HepG2 (cell line): ENCODE data around the gene TUBA4A. TPM values are rescaled to one million over a fixed set of nuclear protein-coding genes. Genes with fewer than 3 reads are reported as not detected.
A peak's percentile ranks its signal among the peaks of the same experiment; 100 is the strongest.

ENCODE experiments used
- CEBPG ChIP-seq: IDR thresholded peaks from 2 replicates; pipeline ENCODE4 v1.6.1; 2016
- KAT7 ChIP-seq: IDR thresholded peaks from 2 replicates; pipeline ENCODE4 v1.6.1; 2018; ENCODE audit warnings: borderline replicate concordance, missing compliant biosample characterization
- MTF1 ChIP-seq: sonication (generic); formaldehyde crosslinking; IDR thresholded peaks from 2 replicates; pipeline ENCODE4 v1.5.0; 2020; ENCODE audit warnings: missing genetic modification reagents
- NRL ChIP-seq: sonication (generic); formaldehyde crosslinking; IDR thresholded peaks from 2 replicates; pipeline ENCODE4 v1.5.0; 2020; ENCODE audit warnings: missing genetic modification reagents, mild to moderate bottlenecking, moderate library complexity, borderline replicate concordance
- PHF8 ChIP-seq: sonication (generic); formaldehyde crosslinking; IDR thresholded peaks from 2 replicates; pipeline ENCODE4 v1.5.0; 2020; ENCODE audit warnings: missing genetic modification reagents
- ZNF329 ChIP-seq: sonication (generic); formaldehyde crosslinking; IDR thresholded peaks from 2 replicates; pipeline ENCODE4 v1.9.0; 2021; ENCODE audit warnings: low read depth, mild to moderate bottlenecking, missing genetic modification reagents
- ZNF720 ChIP-seq: sonication (generic); formaldehyde crosslinking; IDR thresholded peaks from 2 replicates; pipeline ENCODE4 v1.4.0; 2020; ENCODE audit warnings: missing genetic modification reagents
- ZNF766 ChIP-seq: sonication (generic); formaldehyde crosslinking; IDR thresholded peaks from 2 replicates; pipeline ENCODE4 v1.5.0; 2020; ENCODE audit warnings: missing genetic modification reagents, borderline replicate concordance
- polyA plus RNA-seq, 8 experiments: library from polyadenylated mRNA; depleted of rRNA in 3 of 8; stranded (reverse) in 7 of 8; unstranded in 1 of 8; fragments of >200 nt; fragmentation: Illumina TruSeq in 4 of 8; extraction: Trizol in 4 of 8; gene quantifications; 2 replicates each; pipeline versions ENCODE4 v1.2.1 to v1.2.3, GENCODE V29; 2011 to 2016; ENCODE audit warnings: low read depth in 4 of 8, missing spikeins in 1 of 8, mixed read lengths in 1 of 8; ENCODE audit not compliant: insufficient read depth in 1 of 8
- total RNA-seq, 5 experiments: library from RNA; depleted of rRNA; stranded (reverse); fragments of >200 nt; fragmentation: Illumina TruSeq; extraction: Trizol; gene quantifications; 2 replicates each; pipeline ENCODE4 v1.2.3, GENCODE V29; 2016; ENCODE audit warnings: low read depth in 1 of 5
- TF ChIP-seq, protein P1 (sequence below): sonication (generic); formaldehyde crosslinking; IDR thresholded peaks from 2 replicates; pipeline ENCODE4 v1.4.0; 2020; ENCODE audit warnings: missing genetic modification reagents, borderline replicate concordance
- TF ChIP-seq, protein P2 (sequence below): sonication (generic); formaldehyde crosslinking; IDR thresholded peaks from 2 replicates; pipeline ENCODE4 v1.4.0; 2020; ENCODE audit warnings: missing genetic modification reagents
- TF ChIP-seq, protein P3 (sequence below): IDR thresholded peaks from 2 replicates; pipeline ENCODE4 v1.6.1; 2018; ENCODE audit warnings: missing genetic modification reagents, mild to moderate bottlenecking, missing compliant biosample characterization
- TF ChIP-seq, protein P4 (sequence below): sonication (generic); formaldehyde crosslinking; IDR thresholded peaks from 2 replicates; pipeline ENCODE4 v1.5.1; 2020; ENCODE audit warnings: missing genetic modification reagents, mild to moderate bottlenecking, borderline replicate concordance

The TUBA4A gene
- total and polyA plus RNA-seq, 2 of the 13 experiments (the other 11 are each of a cell fraction or from before 2014, with no cell fraction given) = 1.3 to 12.7 TPM

DNA sequence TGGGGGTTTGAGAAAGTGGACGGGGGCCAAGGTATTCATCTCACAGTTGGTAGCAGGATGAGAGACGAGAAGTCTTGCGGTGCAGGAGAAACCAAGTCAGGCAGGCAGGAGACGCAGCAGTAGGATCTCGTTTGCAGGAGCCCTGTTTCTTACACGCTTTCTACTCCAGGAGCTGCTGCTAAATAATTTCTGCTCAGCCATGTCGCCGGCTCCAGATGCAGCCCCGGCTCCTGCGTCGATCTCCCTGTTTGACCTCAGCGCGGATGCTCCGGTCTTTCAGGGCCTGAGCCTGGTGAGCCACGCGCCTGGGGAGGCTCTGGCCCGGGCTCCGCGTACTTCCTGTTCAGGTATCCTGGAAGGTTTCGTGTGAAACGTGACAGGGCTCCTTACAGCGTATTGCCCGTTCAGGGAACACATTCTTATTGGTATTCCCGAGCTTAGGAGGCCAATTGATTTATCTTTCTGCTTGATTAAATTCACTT lies 23.6 kb downstream of the TUBA4A start (continued):
- TF ChIP-seq, protein P1, sequence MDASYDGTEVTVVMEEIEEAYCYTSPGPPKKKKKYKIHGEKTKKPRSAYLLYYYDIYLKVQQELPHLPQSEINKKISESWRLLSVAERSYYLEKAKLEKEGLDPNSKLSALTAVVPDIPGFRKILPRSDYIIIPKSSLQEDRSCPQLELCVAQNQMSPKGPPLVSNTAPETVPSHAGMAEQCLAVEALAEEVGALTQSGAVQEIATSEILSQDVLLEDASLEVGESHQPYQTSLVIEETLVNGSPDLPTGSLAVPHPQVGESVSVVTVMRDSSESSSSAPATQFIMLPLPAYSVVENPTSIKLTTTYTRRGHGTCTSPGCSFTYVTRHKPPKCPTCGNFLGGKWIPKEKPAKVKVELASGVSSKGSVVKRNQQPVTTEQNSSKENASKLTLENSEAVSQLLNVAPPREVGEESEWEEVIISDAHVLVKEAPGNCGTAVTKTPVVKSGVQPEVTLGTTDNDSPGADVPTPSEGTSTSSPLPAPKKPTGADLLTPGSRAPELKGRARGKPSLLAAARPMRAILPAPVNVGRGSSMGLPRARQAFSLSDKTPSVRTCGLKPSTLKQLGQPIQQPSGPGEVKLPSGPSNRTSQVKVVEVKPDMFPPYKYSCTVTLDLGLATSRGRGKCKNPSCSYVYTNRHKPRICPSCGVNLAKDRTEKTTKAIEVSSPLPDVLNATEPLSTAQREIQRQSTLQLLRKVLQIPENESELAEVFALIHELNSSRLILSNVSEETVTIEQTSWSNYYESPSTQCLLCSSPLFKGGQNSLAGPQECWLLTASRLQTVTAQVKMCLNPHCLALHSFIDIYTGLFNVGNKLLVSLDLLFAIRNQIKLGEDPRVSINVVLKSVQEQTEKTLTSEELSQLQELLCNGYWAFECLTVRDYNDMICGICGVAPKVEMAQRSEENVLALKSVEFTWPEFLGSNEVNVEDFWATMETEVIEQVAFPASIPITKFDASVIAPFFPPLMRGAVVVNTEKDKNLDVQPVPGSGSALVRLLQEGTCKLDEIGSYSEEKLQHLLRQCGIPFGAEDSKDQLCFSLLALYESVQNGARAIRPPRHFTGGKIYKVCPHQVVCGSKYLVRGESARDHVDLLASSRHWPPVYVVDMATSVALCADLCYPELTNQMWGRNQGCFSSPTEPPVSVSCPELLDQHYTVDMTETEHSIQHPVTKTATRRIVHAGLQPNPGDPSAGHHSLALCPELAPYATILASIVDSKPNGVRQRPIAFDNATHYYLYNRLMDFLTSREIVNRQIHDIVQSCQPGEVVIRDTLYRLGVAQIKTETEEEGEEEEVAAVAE (CRISPR knock-in tag) = no peak
- TF ChIP-seq, protein P2, sequence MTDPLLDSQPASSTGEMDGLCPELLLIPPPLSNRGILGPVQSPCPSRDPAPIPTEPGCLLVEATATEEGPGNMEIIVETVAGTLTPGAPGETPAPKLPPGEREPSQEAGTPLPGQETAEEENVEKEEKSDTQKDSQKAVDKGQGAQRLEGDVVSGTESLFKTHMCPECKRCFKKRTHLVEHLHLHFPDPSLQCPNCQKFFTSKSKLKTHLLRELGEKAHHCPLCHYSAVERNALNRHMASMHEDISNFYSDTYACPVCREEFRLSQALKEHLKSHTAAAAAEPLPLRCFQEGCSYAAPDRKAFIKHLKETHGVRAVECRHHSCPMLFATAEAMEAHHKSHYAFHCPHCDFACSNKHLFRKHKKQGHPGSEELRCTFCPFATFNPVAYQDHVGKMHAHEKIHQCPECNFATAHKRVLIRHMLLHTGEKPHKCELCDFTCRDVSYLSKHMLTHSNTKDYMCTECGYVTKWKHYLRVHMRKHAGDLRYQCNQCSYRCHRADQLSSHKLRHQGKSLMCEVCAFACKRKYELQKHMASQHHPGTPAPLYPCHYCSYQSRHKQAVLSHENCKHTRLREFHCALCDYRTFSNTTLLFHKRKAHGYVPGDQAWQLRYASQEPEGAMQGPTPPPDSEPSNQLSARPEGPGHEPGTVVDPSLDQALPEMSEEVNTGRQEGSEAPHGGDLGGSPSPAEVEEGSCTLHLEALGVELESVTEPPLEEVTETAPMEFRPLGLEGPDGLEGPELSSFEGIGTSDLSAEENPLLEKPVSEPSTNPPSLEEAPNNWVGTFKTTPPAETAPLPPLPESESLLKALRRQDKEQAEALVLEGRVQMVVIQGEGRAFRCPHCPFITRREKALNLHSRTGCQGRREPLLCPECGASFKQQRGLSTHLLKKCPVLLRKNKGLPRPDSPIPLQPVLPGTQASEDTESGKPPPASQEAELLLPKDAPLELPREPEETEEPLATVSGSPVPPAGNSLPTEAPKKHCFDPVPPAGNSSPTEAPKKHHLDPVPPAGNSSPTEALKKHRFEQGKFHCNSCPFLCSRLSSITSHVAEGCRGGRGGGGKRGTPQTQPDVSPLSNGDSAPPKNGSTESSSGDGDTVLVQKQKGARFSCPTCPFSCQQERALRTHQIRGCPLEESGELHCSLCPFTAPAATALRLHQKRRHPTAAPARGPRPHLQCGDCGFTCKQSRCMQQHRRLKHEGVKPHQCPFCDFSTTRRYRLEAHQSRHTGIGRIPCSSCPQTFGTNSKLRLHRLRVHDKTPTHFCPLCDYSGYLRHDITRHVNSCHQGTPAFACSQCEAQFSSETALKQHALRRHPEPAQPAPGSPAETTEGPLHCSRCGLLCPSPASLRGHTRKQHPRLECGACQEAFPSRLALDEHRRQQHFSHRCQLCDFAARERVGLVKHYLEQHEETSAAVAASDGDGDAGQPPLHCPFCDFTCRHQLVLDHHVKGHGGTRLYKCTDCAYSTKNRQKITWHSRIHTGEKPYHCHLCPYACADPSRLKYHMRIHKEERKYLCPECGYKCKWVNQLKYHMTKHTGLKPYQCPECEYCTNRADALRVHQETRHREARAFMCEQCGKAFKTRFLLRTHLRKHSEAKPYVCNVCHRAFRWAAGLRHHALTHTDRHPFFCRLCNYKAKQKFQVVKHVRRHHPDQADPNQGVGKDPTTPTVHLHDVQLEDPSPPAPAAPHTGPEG (CRISPR knock-in tag) = no peak; the same call in 1 of the 2 replicates
- TF ChIP-seq PHF8 (CRISPR knock-in tag) = no peak; the same call in 1 of the 2 replicates
- TF ChIP-seq MTF1 = no peak
- 0 out of 2 replicates have a peak, but pooled peaks have one; percentile 6 for TF ChIP-seq NRL (CRISPR knock-in tag)
- TF ChIP-seq, protein P3, sequence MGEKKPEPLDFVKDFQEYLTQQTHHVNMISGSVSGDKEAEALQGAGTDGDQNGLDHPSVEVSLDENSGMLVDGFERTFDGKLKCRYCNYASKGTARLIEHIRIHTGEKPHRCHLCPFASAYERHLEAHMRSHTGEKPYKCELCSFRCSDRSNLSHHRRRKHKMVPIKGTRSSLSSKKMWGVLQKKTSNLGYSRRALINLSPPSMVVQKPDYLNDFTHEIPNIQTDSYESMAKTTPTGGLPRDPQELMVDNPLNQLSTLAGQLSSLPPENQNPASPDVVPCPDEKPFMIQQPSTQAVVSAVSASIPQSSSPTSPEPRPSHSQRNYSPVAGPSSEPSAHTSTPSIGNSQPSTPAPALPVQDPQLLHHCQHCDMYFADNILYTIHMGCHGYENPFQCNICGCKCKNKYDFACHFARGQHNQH = 0 out of 2 replicates have a peak, but pooled peaks have one; percentile 10
- no peak for TF ChIP-seq ZNF329 (CRISPR knock-in tag)
- TF ChIP-seq, protein P4, sequence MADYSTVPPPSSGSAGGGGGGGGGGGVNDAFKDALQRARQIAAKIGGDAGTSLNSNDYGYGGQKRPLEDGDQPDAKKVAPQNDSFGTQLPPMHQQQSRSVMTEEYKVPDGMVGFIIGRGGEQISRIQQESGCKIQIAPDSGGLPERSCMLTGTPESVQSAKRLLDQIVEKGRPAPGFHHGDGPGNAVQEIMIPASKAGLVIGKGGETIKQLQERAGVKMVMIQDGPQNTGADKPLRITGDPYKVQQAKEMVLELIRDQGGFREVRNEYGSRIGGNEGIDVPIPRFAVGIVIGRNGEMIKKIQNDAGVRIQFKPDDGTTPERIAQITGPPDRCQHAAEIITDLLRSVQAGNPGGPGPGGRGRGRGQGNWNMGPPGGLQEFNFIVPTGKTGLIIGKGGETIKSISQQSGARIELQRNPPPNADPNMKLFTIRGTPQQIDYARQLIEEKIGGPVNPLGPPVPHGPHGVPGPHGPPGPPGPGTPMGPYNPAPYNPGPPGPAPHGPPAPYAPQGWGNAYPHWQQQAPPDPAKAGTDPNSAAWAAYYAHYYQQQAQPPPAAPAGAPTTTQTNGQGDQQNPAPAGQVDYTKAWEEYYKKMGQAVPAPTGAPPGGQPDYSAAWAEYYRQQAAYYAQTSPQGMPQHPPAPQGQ (CRISPR knock-in tag) = no peak
- no peak for TF ChIP-seq KAT7 (CRISPR knock-in tag)
- peak; percentile 16; the same call in 1 of the 2 replicates for TF ChIP-seq ZNF766 (CRISPR knock-in tag)
- no peak for TF ChIP-seq ZNF720 (CRISPR knock-in tag)
- TF ChIP-seq CEBPG (CRISPR knock-in tag) = 0 out of 2 replicates have a peak, but pooled peaks have one; percentile 12
